ENCODE measurements around the gene EYS.

The EYS gene

DNA sequence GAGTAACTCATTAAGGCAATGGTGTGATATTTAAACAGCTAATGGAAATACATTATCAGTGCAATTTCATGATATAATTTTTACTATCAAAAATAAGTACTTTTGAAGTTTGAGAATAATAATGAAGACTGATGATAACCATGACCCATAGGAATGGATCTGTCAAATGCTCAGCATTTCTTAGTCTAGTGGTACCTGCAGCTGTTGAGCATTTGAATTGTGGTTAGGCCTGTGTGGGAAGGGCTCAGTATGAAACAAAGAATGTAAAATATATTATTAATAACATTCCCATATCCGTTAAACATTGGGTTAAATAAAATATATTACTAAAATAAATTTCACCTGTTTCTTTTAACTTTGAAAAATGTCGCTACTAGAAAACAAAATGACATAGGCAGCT, 1898.5 kb downstream of the EYS start:
- ChIA-PET CTCF (interaction anchor here (1.1 kb wide), 1 partner anchor 456 kb away, joined by 4 read pairs; no protein-coding TSS in a partner anchor), POLR2A (no interaction called here)
- TF ChIP-seq, protein P1, sequence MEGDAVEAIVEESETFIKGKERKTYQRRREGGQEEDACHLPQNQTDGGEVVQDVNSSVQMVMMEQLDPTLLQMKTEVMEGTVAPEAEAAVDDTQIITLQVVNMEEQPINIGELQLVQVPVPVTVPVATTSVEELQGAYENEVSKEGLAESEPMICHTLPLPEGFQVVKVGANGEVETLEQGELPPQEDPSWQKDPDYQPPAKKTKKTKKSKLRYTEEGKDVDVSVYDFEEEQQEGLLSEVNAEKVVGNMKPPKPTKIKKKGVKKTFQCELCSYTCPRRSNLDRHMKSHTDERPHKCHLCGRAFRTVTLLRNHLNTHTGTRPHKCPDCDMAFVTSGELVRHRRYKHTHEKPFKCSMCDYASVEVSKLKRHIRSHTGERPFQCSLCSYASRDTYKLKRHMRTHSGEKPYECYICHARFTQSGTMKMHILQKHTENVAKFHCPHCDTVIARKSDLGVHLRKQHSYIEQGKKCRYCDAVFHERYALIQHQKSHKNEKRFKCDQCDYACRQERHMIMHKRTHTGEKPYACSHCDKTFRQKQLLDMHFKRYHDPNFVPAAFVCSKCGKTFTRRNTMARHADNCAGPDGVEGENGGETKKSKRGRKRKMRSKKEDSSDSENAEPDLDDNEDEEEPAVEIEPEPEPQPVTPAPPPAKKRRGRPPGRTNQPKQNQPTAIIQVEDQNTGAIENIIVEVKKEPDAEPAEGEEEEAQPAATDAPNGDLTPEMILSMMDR (IDR thresholded peaks at IDR 0.05; ENCODE audit: control extremely low read depth, extremely low read depth, low read depth, missing control alignments), result no peak
- DNase-seq (ENCODE audit: extremely low spot score), result no peak

DNA sequence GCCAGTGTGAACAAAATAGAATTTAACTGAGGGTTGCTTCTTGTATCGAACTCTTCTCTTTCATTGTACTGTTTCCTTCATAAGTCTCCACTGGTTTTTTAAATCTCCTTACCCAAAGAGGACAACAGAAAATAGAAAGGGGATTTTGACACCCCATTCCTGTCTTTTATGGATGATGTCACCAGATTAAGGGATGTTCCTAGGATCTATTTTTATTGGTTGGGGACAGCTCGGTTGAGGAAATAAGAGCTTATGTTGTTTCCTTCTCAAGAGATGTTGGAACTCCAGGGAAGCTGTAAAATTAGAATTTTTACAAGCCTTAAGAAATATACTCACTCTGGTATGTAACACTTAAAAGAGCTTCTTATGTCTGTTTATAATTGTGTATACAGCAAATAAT, 1900.0 kb downstream of the EYS start:
- TF ChIP-seq, protein P1 (IDR thresholded peaks at IDR 0.05; ENCODE audit: control extremely low read depth, extremely low read depth, low read depth, missing control alignments), result no peak
- POLR2A ChIA-PET, result no interaction called here
- DNase-seq (ENCODE audit: extremely low spot score), result no peak
- CTCF ChIA-PET, result interaction anchor here (1.6 kb wide), 1 partner anchor 11 kb away, joined by 4 read pairs; no protein-coding TSS in a partner anchor

DNA sequence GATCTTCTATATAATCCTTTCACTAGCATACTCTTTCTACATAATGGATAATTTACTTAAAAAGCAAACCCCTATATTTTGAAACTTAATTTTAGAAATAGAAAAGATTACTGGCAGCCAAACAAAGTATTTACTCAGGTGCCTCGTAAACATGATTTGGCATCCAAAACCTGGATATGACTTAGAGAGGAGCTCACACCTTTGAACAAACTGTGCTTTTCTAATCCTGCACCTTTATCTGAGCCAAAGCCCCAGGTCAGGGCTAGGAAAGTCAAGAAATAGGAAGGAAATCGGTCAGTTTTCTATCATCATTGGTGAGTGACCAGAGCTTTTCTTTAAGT, 1900.5 kb downstream of the EYS start:
- ChIA-PET POLR2A (no interaction called here), CTCF (interaction anchor here (0.9 to 1.6 kb wide), 2 partner anchors 11 to 28 kb away, joined by 3 to 4 read pairs; no protein-coding TSS in a partner anchor)
- TF ChIP-seq, protein P1 (IDR thresholded peaks at IDR 0.05; ENCODE audit: control extremely low read depth, extremely low read depth, low read depth, missing control alignments), result no peak
- DNase-seq (ENCODE audit: extremely low spot score), result no peak

DNA sequence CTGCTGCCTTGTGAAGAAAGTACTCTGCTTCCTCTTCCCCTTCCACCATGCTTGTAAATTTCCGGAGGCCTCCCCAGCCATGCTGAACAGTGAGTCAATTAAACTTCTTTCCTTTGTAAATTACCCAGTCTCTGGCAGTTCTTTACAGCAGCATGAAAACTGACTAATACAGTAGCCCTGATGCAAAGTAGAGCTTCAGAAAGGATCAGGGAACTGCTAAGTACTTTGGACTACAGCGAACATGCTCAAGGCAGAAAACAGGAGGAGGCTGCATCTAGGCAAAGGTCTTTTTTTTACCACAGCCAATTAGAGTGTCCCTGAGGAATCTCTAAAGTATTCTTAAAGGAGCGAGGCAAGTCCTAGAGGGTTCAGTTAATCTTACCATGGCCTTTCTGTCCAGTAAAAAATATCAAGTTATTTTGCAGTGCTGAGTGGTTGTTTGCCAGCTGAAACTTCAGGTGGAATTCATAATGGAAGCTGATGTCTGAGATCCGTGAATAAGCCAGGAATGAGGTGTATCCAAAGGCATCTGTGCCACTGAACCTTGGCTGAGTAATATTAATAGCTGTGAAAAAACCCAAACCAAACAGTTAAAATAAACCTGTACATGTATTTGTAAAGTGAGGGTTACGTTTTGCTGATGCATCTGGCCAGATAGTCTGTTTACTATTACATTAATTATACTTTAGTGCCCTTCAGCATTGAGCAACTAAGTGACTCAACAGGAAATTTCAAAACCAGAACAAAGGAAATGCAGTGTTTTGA, 1901.0 kb downstream of the EYS start:
- DNase-seq (ENCODE audit: extremely low spot score), result no peak
- POLR2A ChIA-PET, result no interaction called here

DNA sequence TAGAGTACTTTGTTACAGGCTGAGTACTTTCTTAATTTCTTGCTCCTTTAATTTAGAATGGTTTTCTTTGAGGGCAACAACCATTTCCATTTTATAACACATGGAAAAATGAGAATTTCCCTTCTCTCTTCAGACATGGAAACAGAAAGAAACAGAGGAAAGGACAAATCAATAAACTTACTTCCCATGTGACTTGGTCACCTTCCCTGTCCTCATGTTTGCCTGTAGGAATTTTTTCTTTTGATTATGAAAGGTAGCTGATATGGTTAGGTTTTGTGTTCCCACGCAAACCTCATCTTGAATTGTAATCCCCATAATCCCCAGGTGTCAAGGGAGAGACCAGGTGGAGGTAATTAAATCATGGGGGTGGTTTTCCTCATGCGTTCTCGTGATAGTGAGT, 1901.7 kb downstream of the EYS start:
- CTCF ChIA-PET, result interaction anchor here (5.5 kb wide), 1 partner anchor 454 kb away, joined by 58 read pairs; no protein-coding TSS in a partner anchor
- DNase-seq (ENCODE audit: extremely low spot score), result no peak
- TF ChIP-seq, protein P1 (IDR thresholded peaks at IDR 0.05; ENCODE audit: control extremely low read depth, extremely low read depth, low read depth, missing control alignments), result no peak
- POLR2A ChIA-PET, result no interaction called here

More for the DNA sequence above, 1901.0 kb downstream of the EYS start:
- CTCF ChIA-PET, result interaction anchor here (0.7 to 5.5 kb wide), 4 partner anchors 10 to 455 kb away, joined by 3 to 58 read pairs (median 4); no protein-coding TSS in a partner anchor
- TF ChIP-seq, protein P1 (IDR thresholded peaks at IDR 0.05; ENCODE audit: control extremely low read depth, extremely low read depth, low read depth, missing control alignments), result no peak

DNA sequence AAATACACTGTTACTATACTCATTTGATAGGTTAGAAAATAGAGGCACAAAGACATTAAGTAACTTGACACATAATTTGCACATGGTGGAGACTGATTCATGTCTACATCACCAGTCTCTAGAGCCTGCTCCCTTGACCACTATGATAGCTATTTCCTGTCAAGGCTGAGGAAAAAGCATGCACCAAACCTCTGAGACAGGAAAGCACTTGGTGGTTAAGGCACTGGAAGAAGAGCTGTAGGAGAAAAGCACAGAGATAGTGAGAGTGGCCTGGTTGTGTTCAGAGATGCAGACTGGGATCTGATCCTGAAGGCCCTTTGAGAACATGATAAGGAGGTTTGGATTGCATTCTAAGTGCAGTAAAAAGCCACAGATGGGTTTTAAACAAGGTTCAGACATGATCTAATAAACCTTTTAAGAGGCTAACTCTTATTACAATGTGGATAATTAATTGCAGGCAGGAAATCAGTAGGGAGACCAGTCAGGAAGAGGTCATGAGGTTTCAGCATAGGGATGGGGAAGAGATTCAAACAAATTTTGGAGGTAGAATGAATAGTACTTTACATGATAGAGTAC, 1902.6 kb downstream of the EYS start:
- TF ChIP-seq, protein P1 (IDR thresholded peaks at IDR 0.05; ENCODE audit: control extremely low read depth, extremely low read depth, low read depth, missing control alignments), result no peak
- CTCF ChIA-PET, result interaction anchor here (0.8 to 5.5 kb wide), 6 partner anchors 10 to 497 kb away, joined by 3 to 58 read pairs (median 16); no protein-coding TSS in a partner anchor
- POLR2A ChIA-PET, result no interaction called here
- DNase-seq (ENCODE audit: extremely low spot score), result no peak

Data from GM10248 (cell line).